H1 (cell line): ENCODE measurements around the gene TIMM23. TPM values are rescaled to one million over a fixed set of nuclear protein-coding genes. Genes with fewer than 3 reads are reported as not detected.

ENCODE experiments used
- CTCF ChIA-PET: fragments of 300-600 bp; sonication (Branson Sonifier 250); formaldehyde crosslinking; loops from one replicate; lab custom pipeline; 2021; ENCODE audit not compliant: partially characterized antibody; lab: Charles Lee
- POLR2A ChIA-PET: fragments of 300-600 bp; sonication (Branson Sonifier 250); formaldehyde crosslinking; loops from one replicate; lab custom pipeline; 2021; ENCODE audit warnings: inconsistent platforms; ENCODE audit not compliant: partially characterized antibody; lab: Charles Lee
- DNase-seq, 2 experiments: peaks; one replicate each; pipeline versions ENCODE4 v3.0.0 to v3.0.0-alpha.2; 2010 to 2022; ENCODE audit warnings: low spot score in 2 of 2, low read depth in 1 of 2, mixed read lengths in 1 of 2
- FAIRE-seq: peaks from 2 replicates; lab custom pipeline; 2011; peaks lifted over from hg19 to GRCh38; lab: Jason Lieb, UNC
- H2AFZ ChIP-seq: 2 replicates; pipeline ENCODE4 v1.8.1; 2012; ENCODE audit warnings: low read length, inconsistent platforms
- H2AK5ac ChIP-seq: 2 replicates; pipeline ENCODE4 v1.6.1; 2013; ENCODE audit warnings: low read depth, low read length
- H2BK120ac ChIP-seq: replicated peaks from 2 replicates; pipeline ENCODE3; 2013; ENCODE audit warnings: low read depth, low read length, inconsistent platforms
- H2BK12ac ChIP-seq: 2 replicates; pipeline ENCODE4 v1.6.1; 2013; ENCODE audit warnings: low read depth, low read length
- H2BK15ac ChIP-seq: 2 replicates; pipeline ENCODE4 v1.6.1; 2013; ENCODE audit warnings: low read length
- H2BK20ac ChIP-seq: 2 replicates; pipeline ENCODE4 v1.6.1; 2013; ENCODE audit warnings: low read length
- H2BK5ac ChIP-seq: 2 replicates; pipeline ENCODE4 v1.6.1; 2013; ENCODE audit warnings: low read depth, low read length
- H3K14ac ChIP-seq: 2 replicates; pipeline ENCODE4 v1.6.1; 2013; ENCODE audit warnings: inconsistent platforms; ENCODE audit not compliant: insufficient read length
- H3K18ac ChIP-seq: 2 replicates; pipeline ENCODE4 v1.6.1; 2013; ENCODE audit warnings: low read length; ENCODE audit errors: extremely low read depth
- H3K23ac ChIP-seq: 2 replicates; pipeline ENCODE4 v1.6.1; 2013; ENCODE audit warnings: inconsistent platforms; ENCODE audit not compliant: insufficient read length
- H3K23me2 ChIP-seq: 2 replicates; pipeline ENCODE4 v1.6.1; 2013; ENCODE audit warnings: low read depth, low read length
- H3K27ac ChIP-seq: 2 replicates; pipeline ENCODE4 v1.6.1; 2011; ENCODE audit warnings: low read depth, low read length, inconsistent platforms
- H3K27me3 ChIP-seq, 4 experiments: replicated peaks in 1 of 4; 1 replicate in 1 of 4; 2 replicates in 3 of 4; pipeline versions ENCODE4 v1.6.1 to v1.8.1; 2011 to 2013; ENCODE audit warnings: low read length in 3 of 4, mild to moderate bottlenecking in 3 of 4, inconsistent platforms in 2 of 4, mixed read lengths in 2 of 4, moderate library complexity in 1 of 4; ENCODE audit not compliant: control insufficient read depth in 3 of 4, insufficient read depth in 3 of 4; ENCODE audit errors: extremely low read depth in 1 of 4
- H3K36me3 ChIP-seq, 4 experiments: 2 replicates each; pipeline versions ENCODE4 v1.6.1 to v1.8.1; 2011 to 2013; ENCODE audit warnings: mild to moderate bottlenecking in 4 of 4, low read length in 3 of 4, moderate library complexity in 2 of 4, control low read depth in 1 of 4, inconsistent platforms in 1 of 4; ENCODE audit not compliant: insufficient read depth in 4 of 4, control insufficient read depth in 2 of 4
- H3K4ac ChIP-seq: replicated peaks from 2 replicates; pipeline ENCODE3; 2013; ENCODE audit warnings: low read length, low read depth, mixed read lengths, inconsistent platforms; ENCODE audit not compliant: insufficient read length
- H3K4me1 ChIP-seq, 4 experiments: replicated peaks in 1 of 4; 1 replicate in 1 of 4; 2 replicates in 3 of 4; pipeline versions ENCODE4 v1.6.1 to v1.8.1; 2011 to 2013; ENCODE audit warnings: low read length in 3 of 4, inconsistent platforms in 2 of 4, mixed read lengths in 1 of 4; ENCODE audit not compliant: insufficient read depth in 4 of 4, control insufficient read depth in 3 of 4
- H3K4me2 ChIP-seq, 2 experiments: 2 replicates each; pipeline versions ENCODE4 v1.6.1 to v1.8.1; 2011 to 2013; ENCODE audit warnings: low read depth in 2 of 2, low read length in 2 of 2, control low read depth in 1 of 2, inconsistent platforms in 1 of 2, mild to moderate bottlenecking in 1 of 2; ENCODE audit not compliant: insufficient read depth in 1 of 2
- H3K4me3 ChIP-seq, 4 experiments: fragments of 200-600, 300-600 bp in 1 of 4; sonication (generic), shearing (Covaris generic), sonication (Bioruptor Twin) in 1 of 4; 2 replicates each; pipeline versions ENCODE4 v1.5.1 to v1.8.1; 2011 to 2016; ENCODE audit warnings: low read length in 4 of 4, low read depth in 3 of 4, control low read depth in 2 of 4, inconsistent platforms in 2 of 4, mild to moderate bottlenecking in 2 of 4, mixed read lengths in 1 of 4, moderate library complexity in 1 of 4; ENCODE audit not compliant: insufficient read depth in 2 of 4; ENCODE audit errors: extremely low read depth in 1 of 4
- H3K56ac ChIP-seq: replicated peaks from 2 replicates; pipeline ENCODE3; 2013; ENCODE audit warnings: low read depth, mild to moderate bottlenecking, mixed read lengths, low read length, inconsistent platforms; ENCODE audit not compliant: insufficient read length
- H3K79me1 ChIP-seq: 2 replicates; pipeline ENCODE4 v1.6.1; 2013; ENCODE audit warnings: low read depth, low read length, control low read depth
- H3K79me2 ChIP-seq, 2 experiments: 2 replicates each; pipeline versions ENCODE4 v1.6.1 to v1.8.1; 2012 to 2013; ENCODE audit warnings: low read length in 2 of 2, mild to moderate bottlenecking in 2 of 2, inconsistent platforms in 1 of 2; ENCODE audit not compliant: insufficient read depth in 2 of 2, control insufficient read depth in 1 of 2
- H3K9ac ChIP-seq, 4 experiments: replicated peaks in 1 of 4; 1 replicate in 1 of 4; 2 replicates in 3 of 4; pipeline versions ENCODE4 v1.6.1 to v1.8.1; 2011 to 2013; ENCODE audit warnings: low read depth in 3 of 4, low read length in 3 of 4, control low read depth in 2 of 4, mild to moderate bottlenecking in 2 of 4, moderate library complexity in 2 of 4, inconsistent platforms in 1 of 4; ENCODE audit errors: extremely low read depth in 1 of 4
- H3K9me3 ChIP-seq, 2 experiments: 2 replicates each; pipeline versions ENCODE4 v1.6.1 to v1.8.1; 2012 to 2013; ENCODE audit warnings: mild to moderate bottlenecking in 2 of 2, moderate library complexity in 2 of 2, control low read depth in 1 of 2, inconsistent platforms in 1 of 2, low read depth in 1 of 2, low read length in 1 of 2, mixed read lengths in 1 of 2; ENCODE audit not compliant: insufficient read depth in 2 of 2
- H4K20me1 ChIP-seq, 2 experiments: replicated peaks in 1 of 2; 2 replicates each; pipeline versions ENCODE3 to v1.8.1; 2011 to 2013; ENCODE audit warnings: inconsistent platforms in 2 of 2, low read length in 2 of 2, mild to moderate bottlenecking in 1 of 2; ENCODE audit not compliant: insufficient read depth in 2 of 2, control insufficient read depth in 1 of 2
- H4K5ac ChIP-seq: 2 replicates; pipeline ENCODE4 v1.6.1; 2013; ENCODE audit warnings: low read length, low read depth, mixed read lengths, inconsistent platforms; ENCODE audit not compliant: insufficient read length
- H4K8ac ChIP-seq: 2 replicates; pipeline ENCODE4 v1.8.0; 2013; ENCODE audit warnings: mild to moderate bottlenecking, moderate library complexity, low read length, inconsistent platforms; ENCODE audit not compliant: insufficient read depth; ENCODE audit errors: extremely low read depth
- H4K91ac ChIP-seq: replicated peaks from 2 replicates; pipeline ENCODE3; 2013; ENCODE audit warnings: low read length, mixed read lengths, inconsistent platforms; ENCODE audit not compliant: insufficient read length
- ASH2L ChIP-seq: fragments of 200-600, 300-600 bp; sonication (generic); IDR thresholded peaks from one replicate; pipeline ENCODE4 v1.7.1; 2017; ENCODE audit warnings: low read length
- BCL11A ChIP-seq, 2 experiments: IDR thresholded peaks; one replicate each; pipeline ENCODE4 v1.6.1; 2011; ENCODE audit warnings: low read depth in 2 of 2, low read length in 2 of 2, mild to moderate bottlenecking in 2 of 2
- CBX5 ChIP-seq: fragments of 300-800, 300-1000 bp; sonication (generic); IDR thresholded peaks from 2 replicates; pipeline ENCODE4 v1.7.1; 2016; ENCODE audit warnings: antibody characterized with exemption, low read length, low read depth
- CHD1 ChIP-seq: IDR thresholded peaks from 2 replicates; pipeline ENCODE4 v1.6.1; 2012; ENCODE audit warnings: low read depth, low read length, improper control_type of control experiment
- EGR1 ChIP-seq: IDR thresholded peaks from 2 replicates; pipeline ENCODE4 v1.6.1; 2011; ENCODE audit warnings: low read depth, low read length, borderline replicate concordance
- GTF2F1 ChIP-seq: IDR thresholded peaks from 2 replicates; pipeline ENCODE4 v1.6.1; 2012; ENCODE audit warnings: low read depth, low read length, improper control_type of control experiment, borderline replicate concordance
- MAX ChIP-seq: IDR thresholded peaks from 2 replicates; pipeline ENCODE4 v1.6.1; 2012; ENCODE audit warnings: inconsistent platforms
- RFX5 ChIP-seq: IDR thresholded peaks from 2 replicates; pipeline ENCODE4 v1.6.1; 2011; ENCODE audit warnings: low read depth, low read length, improper control_type of control experiment, borderline replicate concordance
- SP4 ChIP-seq: IDR thresholded peaks from 2 replicates; pipeline ENCODE4 v1.6.1; 2012; ENCODE audit warnings: low read length, inconsistent platforms
- SRF ChIP-seq: IDR thresholded peaks from 2 replicates; pipeline ENCODE4 v1.6.1; 2011; ENCODE audit warnings: mild to moderate bottlenecking, low read depth, low read length, moderate library complexity
- YY1 ChIP-seq: IDR thresholded peaks from 2 replicates; pipeline ENCODE4 v1.6.1; 2011; ENCODE audit warnings: low read depth, mild to moderate bottlenecking, low read length
- ZNF274 ChIP-seq: IDR thresholded peaks from 2 replicates; pipeline ENCODE4 v1.7.0; 2012; ENCODE audit warnings: low read length, borderline replicate concordance; ENCODE audit errors: extremely low read depth
- WGBS, 2 experiments: shearing (Covaris generic) in 1 of 2; methylation state at CpG; one replicate each; pipeline versions ENCODE4 v1.1.6 to v1.1.7; 2013 to 2015; ENCODE audit warnings: low lambda C conversion rate in 2 of 2, mixed read lengths in 2 of 2, inconsistent platforms in 1 of 2, low coverage in 1 of 2, missing lambda C conversion rate in 1 of 2; ENCODE audit not compliant: insufficient replicate concordance in 2 of 2, insufficient coverage in 1 of 2, insufficient read length in 1 of 2; ENCODE audit errors: extremely low coverage in 1 of 2, missing lambda C conversion rate in 1 of 2; 5-methylcytosine and 5-hydroxymethylcytosine counted together
- polyA plus RNA-seq, 7 experiments: library from polyadenylated mRNA; depleted of rRNA in 3 of 7; stranded (reverse) in 5 of 7; unstranded in 2 of 7; fragments of >200 nt in 5 of 7; fragments of 200-250 nt in 2 of 7; gene quantifications; 1 replicate in 5 of 7; 2 replicates in 1 of 7; 4 replicates in 1 of 7; pipeline versions ENCODE4 v1.2.1 to v1.2.3, GENCODE V29; 2011 to 2013; ENCODE audit warnings: missing spikeins in 2 of 7, mixed read lengths in 2 of 7
- total RNA-seq: library from RNA; stranded (reverse); fragmentation: NEBNext Ultra II Directional; extraction: Animal tissue kit (Norgen Biotek cat#: 25700); gene quantifications from 2 replicates; pipeline ENCODE4 v1.2.1, GENCODE V29; 2021

Gene TIMM23
- total and polyA plus RNA-seq, 2 of the 8 experiments (the other 6 are each of a cell fraction or from before 2014, with no cell fraction given) = 101 to 130 TPM

DNA sequence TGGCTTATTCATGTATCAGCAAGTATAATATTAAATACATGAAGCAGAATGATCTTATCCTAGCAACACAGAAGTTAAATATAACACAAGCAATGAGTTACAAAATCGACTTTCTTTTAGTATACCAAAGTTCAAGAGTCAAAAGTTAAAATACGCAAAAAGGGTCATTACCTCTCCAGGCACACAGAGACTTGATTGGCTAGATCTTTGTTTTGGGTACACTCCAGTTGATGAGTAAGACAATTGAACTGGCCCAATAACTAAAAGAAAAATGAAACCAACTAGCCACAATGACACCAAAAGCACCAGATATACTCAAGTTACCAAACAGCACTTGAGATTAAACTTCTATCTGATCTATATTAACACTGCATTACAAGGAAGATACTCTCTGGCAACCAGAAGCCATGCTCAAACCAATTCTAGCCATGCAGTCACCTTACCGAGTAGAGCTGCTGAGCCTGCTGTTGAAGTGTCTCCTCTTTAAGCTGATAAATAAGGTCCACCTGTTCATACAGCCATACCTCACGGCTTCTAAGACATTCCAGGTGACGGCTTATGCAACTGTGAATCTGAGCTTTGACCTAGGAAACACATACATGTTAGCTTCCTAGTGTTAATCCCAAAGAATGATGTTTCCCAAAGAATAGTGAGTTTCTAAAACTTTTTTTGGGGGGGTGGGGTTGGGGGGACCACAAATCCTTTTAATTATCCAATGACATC, 42.6 kb downstream of the TIMM23 start:
- peaks cover 2 to 29% (median 18%) of the 10 kb centered on the region in 4 experiments; a peak in 6 of 8 replicates for H3K36me3 ChIP-seq
- CTCF ChIA-PET = no interaction called here
- no peak overlapping the region for H3K56ac ChIP-seq
- no peak overlapping the region for H3K18ac ChIP-seq
- no peaks in the 10 kb centered on the region for H3K23me2 ChIP-seq
- no peak overlapping the region for H3K4me3 ChIP-seq
- H2BK120ac ChIP-seq = no peak overlapping the region
- TF ChIP-seq CBX5 = no peak
- TF ChIP-seq SRF = no peak
- TF ChIP-seq MAX = no peak
- TF ChIP-seq YY1 = no peak
- no peak for TF ChIP-seq EGR1
- no peak for TF ChIP-seq RFX5
- no peak for TF ChIP-seq GTF2F1
- no peak for TF ChIP-seq BCL11A (IDR thresholded peaks at IDR 0.05; ENCODE audit: low read depth in 2 of 2, low read length in 2 of 2)
- no peak for TF ChIP-seq SP4
- no peak for TF ChIP-seq ZNF274
- TF ChIP-seq CHD1 = no peak
- TF ChIP-seq ASH2L = no peak
- peaks cover 2% of the 10 kb centered on the region; the same call in 1 of the 2 replicates for H3K79me1 ChIP-seq
- H3K4ac ChIP-seq = no peak overlapping the region
- H2BK15ac ChIP-seq = no peak overlapping the region
- POLR2A ChIA-PET = interaction anchor here (1.8 kb wide), 1 partner anchor 9 kb away, joined by 6 read pairs; no protein-coding TSS in a partner anchor
- no peak overlapping the region for H2BK20ac ChIP-seq
- no peak overlapping the region for H2BK12ac ChIP-seq
- peaks cover 0 to 1% (median 0%) of the 10 kb centered on the region in 4 experiments; a peak in 1 of 7 replicates for H3K27me3 ChIP-seq
- H3K27ac ChIP-seq = no peak overlapping the region
- no peak overlapping the region for H3K9ac ChIP-seq
- no peak overlapping the region for H2AK5ac ChIP-seq
- 88% methylated on average over 5 of the region's 5 CpGs; no CpG with 5 or more reads in 1 of the 2 experiments for WGBS, 2 experiments
- H3K4me2 ChIP-seq = no peak overlapping the region
- H4K91ac ChIP-seq = no peak overlapping the region
- no peak overlapping the region for H2AFZ ChIP-seq
- DNase-seq (no peak), FAIRE-seq (no peak)
- peaks cover 3 to 8% of the 10 kb centered on the region in 2 experiments for H4K20me1 ChIP-seq
- no peaks in the 10 kb centered on the region for H3K4me1 ChIP-seq
- H4K5ac ChIP-seq = no peak overlapping the region
- no peak overlapping the region for H4K8ac ChIP-seq
- peaks cover 3 to 31% of the 10 kb centered on the region in 2 experiments; a peak in 3 of 4 replicates for H3K79me2 ChIP-seq
- no peaks in the 10 kb centered on the region for H3K9me3 ChIP-seq
- no peak overlapping the region for H2BK5ac ChIP-seq
- H3K23ac ChIP-seq = no peak overlapping the region
- H3K14ac ChIP-seq = no peak overlapping the region
